SK-N-SH (cell line): ENCODE results near the gene ENTR1. TPM values are rescaled to one million over a fixed set of nuclear protein-coding genes. Genes with fewer than 3 reads are reported as not detected.
A peak's percentile ranks its signal among the peaks of the same experiment; 100 is the strongest.

ENCODE experiments used
- CTCF ChIA-PET: fragments of 300-600, 350-600 bp; formaldehyde crosslinking; extraction: SDS; loops from one replicate; lab custom pipeline; 2021; lab: Yijun Ruan, JAX
- POLR2A ChIA-PET: fragments of 350-600 bp; sonication (Branson Sonifier 250); formaldehyde crosslinking; extraction: SDS; loops from one replicate; lab custom pipeline; 2020; ENCODE audit warnings: antibody characterized with exemption, inconsistent platforms; lab: Yijun Ruan, JAX
- DNase-seq: peaks from one replicate; pipeline ENCODE4 v3.0.0; 2012
- H2AFZ ChIP-seq: fragments of 200-600 bp; sonication (generic); 2 replicates; pipeline ENCODE4 v1.8.1; 2016; ENCODE audit warnings: antibody characterized with exemption, mild to moderate bottlenecking, low read depth
- H3F3A ChIP-seq: fragments of 200-600 bp; sonication (generic); replicated peaks from 2 replicates; pipeline ENCODE3; 2016; ENCODE audit warnings: antibody characterized with exemption, mild to moderate bottlenecking; ENCODE audit not compliant: insufficient read depth
- H3K27ac ChIP-seq, 2 experiments: fragments of 200-500 bp in 1 of 2; fragments of 200-600 bp in 1 of 2; sonication (Bioruptor generic) in 1 of 2; sonication (generic), shearing (Covaris generic) in 1 of 2; 2 replicates each; pipeline versions ENCODE4 v1.5.1 to v1.6.1; 2014 to 2016; ENCODE audit warnings: low read depth in 2 of 2, inconsistent platforms in 1 of 2, low read length in 1 of 2, mild to moderate bottlenecking in 1 of 2, mixed read lengths in 1 of 2
- H3K27me3 ChIP-seq: fragments of 200-600 bp; sonication (generic), shearing (Covaris generic); 2 replicates; pipeline ENCODE4 v1.6.1; 2016; ENCODE audit warnings: mixed run types; ENCODE audit not compliant: insufficient read depth
- H3K36me3 ChIP-seq, 2 experiments: fragments of 200-500 bp in 1 of 2; fragments of 200-600 bp in 1 of 2; sonication (Bioruptor generic) in 1 of 2; sonication (generic) in 1 of 2; replicated peaks in 1 of 2; 2 replicates each; pipeline versions ENCODE3 to v1.5.1; 2014 to 2016; ENCODE audit warnings: low read length in 1 of 2, mild to moderate bottlenecking in 1 of 2; ENCODE audit not compliant: insufficient read depth in 2 of 2, control insufficient read depth in 1 of 2
- H3K4me1 ChIP-seq, 2 experiments: fragments of 200-500 bp in 1 of 2; fragments of 200-600 bp in 1 of 2; sonication (Bioruptor generic) in 1 of 2; sonication (generic), shearing (Covaris generic) in 1 of 2; 2 replicates each; pipeline versions ENCODE4 v1.5.1 to v1.6.1; 2014 to 2016; ENCODE audit warnings: low read depth in 1 of 2, low read length in 1 of 2, mixed run types in 1 of 2; ENCODE audit not compliant: insufficient read depth in 2 of 2, control insufficient read depth in 1 of 2
- H3K4me2 ChIP-seq: fragments of 200-600 bp; sonication (generic), shearing (Covaris generic); 2 replicates; pipeline ENCODE4 v1.6.1; 2017; ENCODE audit warnings: mixed run types
- H3K4me3 ChIP-seq, 2 experiments: fragments of 200-500 bp in 1 of 2; fragments of 200-600 bp in 1 of 2; sonication (Bioruptor generic) in 1 of 2; sonication (generic), shearing (Covaris generic) in 1 of 2; 2 replicates each; pipeline versions ENCODE4 v1.5.1 to v1.8.1; 2014 to 2016; ENCODE audit warnings: low read depth in 2 of 2, inconsistent platforms in 1 of 2, low read length in 1 of 2, mild to moderate bottlenecking in 1 of 2, mixed read lengths in 1 of 2, moderate library complexity in 1 of 2
- H3K79me2 ChIP-seq: fragments of 200-600 bp; sonication (generic); 2 replicates; pipeline ENCODE4 v1.8.1; 2017; ENCODE audit warnings: mild to moderate bottlenecking; ENCODE audit not compliant: insufficient read depth
- H3K9ac ChIP-seq: fragments of 200-600 bp; sonication (generic); 2 replicates; pipeline ENCODE4 v1.6.1; 2017; ENCODE audit warnings: mixed run types
- H3K9me2 ChIP-seq: fragments of 200-600 bp; sonication (generic); 2 replicates; pipeline ENCODE4 v1.6.1; 2017; ENCODE audit warnings: mixed run types
- H3K9me3 ChIP-seq: fragments of 200-600 bp; sonication (generic); 2 replicates; pipeline ENCODE4 v1.6.1; 2017; ENCODE audit warnings: mixed run types, mild to moderate bottlenecking, moderate library complexity
- H4K20me1 ChIP-seq: fragments of 200-600 bp; sonication (generic); 2 replicates; pipeline ENCODE4 v1.6.1; 2017; ENCODE audit warnings: mild to moderate bottlenecking, mixed run types; ENCODE audit not compliant: insufficient read depth
- EP300 ChIP-seq, 2 experiments: IDR thresholded peaks; 2 replicates each; pipeline versions ENCODE4 v1.4.0 to v1.6.1; 2012; ENCODE audit warnings: borderline replicate concordance in 1 of 2, low read depth in 1 of 2, low read length in 1 of 2
- FOSL2 ChIP-seq: IDR thresholded peaks from 2 replicates; pipeline ENCODE4 v1.4.0; 2012; ENCODE audit warnings: low read depth, mild to moderate bottlenecking, moderate library complexity, borderline replicate concordance
- FOXM1 ChIP-seq: IDR thresholded peaks from 2 replicates; pipeline ENCODE4 v1.4.0; 2012; ENCODE audit warnings: low read depth, mild to moderate bottlenecking
- GATA2 ChIP-seq: sonication (generic); formaldehyde crosslinking; IDR thresholded peaks from 2 replicates; pipeline ENCODE4 v1.5.0; 2020; ENCODE audit warnings: mild to moderate bottlenecking, missing genetic modification reagents
- IRF3 ChIP-seq: fragments of 150-350 bp; IDR thresholded peaks from 2 replicates; pipeline ENCODE4 v1.6.1; 2016; ENCODE audit warnings: mild to moderate bottlenecking, low read depth, low read length
- MAX ChIP-seq: IDR thresholded peaks from 2 replicates; pipeline ENCODE4 v1.4.0; 2012; ENCODE audit warnings: low read depth
- MXI1 ChIP-seq: IDR thresholded peaks from 2 replicates; pipeline ENCODE4 v1.6.1; 2012; ENCODE audit warnings: mild to moderate bottlenecking, low read depth, low read length, improper control_type of control experiment
- NFIC ChIP-seq: IDR thresholded peaks from 2 replicates; pipeline ENCODE4 v1.4.0; 2012; ENCODE audit warnings: borderline replicate concordance
- REST ChIP-seq: IDR thresholded peaks from 2 replicates; pipeline ENCODE4 v1.6.1; 2012; ENCODE audit warnings: mild to moderate bottlenecking, low read depth, low read length, moderate library complexity
- RFX5 ChIP-seq: IDR thresholded peaks from 2 replicates; pipeline ENCODE4 v1.6.1; 2012; ENCODE audit warnings: mild to moderate bottlenecking, improper control_type of control experiment, low read length
- RXRA ChIP-seq: IDR thresholded peaks from 2 replicates; pipeline ENCODE4 v1.4.0; 2012; ENCODE audit warnings: low read depth, mild to moderate bottlenecking, borderline replicate concordance
- SIN3A ChIP-seq: IDR thresholded peaks from 2 replicates; pipeline ENCODE4 v1.6.1; 2012; ENCODE audit warnings: low read depth, mild to moderate bottlenecking, low read length, moderate library complexity, borderline replicate concordance
- SMC3 ChIP-seq: IDR thresholded peaks from 2 replicates; pipeline ENCODE4 v1.6.1; 2012; ENCODE audit warnings: low read depth, low read length, improper control_type of control experiment
- TEAD4 ChIP-seq: IDR thresholded peaks from 2 replicates; pipeline ENCODE4 v1.4.0; 2012; ENCODE audit warnings: mild to moderate bottlenecking, borderline replicate concordance; ENCODE audit not compliant: insufficient read depth
- USF2 ChIP-seq: fragments of 150-350 bp; IDR thresholded peaks from 2 replicates; pipeline ENCODE4 v1.6.1; 2017; ENCODE audit warnings: antibody characterized with exemption, low read length, low read depth, borderline replicate concordance
- YY1 ChIP-seq: IDR thresholded peaks from 2 replicates; pipeline ENCODE4 v1.4.0; 2012; ENCODE audit warnings: low read depth, mild to moderate bottlenecking
- ZBTB33 ChIP-seq: IDR thresholded peaks from 2 replicates; pipeline ENCODE4 v1.4.0; 2012; ENCODE audit warnings: low read depth, borderline replicate concordance
- WGBS: methylation state at CpG from one replicate; pipeline ENCODE4 v1.1.6; 2017; ENCODE audit warnings: low lambda C conversion rate; 5-methylcytosine and 5-hydroxymethylcytosine counted together
- polyA plus RNA-seq, 3 experiments: library from polyadenylated mRNA; depleted of rRNA; stranded (reverse); fragments of >200 nt; gene quantifications; 2 replicates each; pipeline ENCODE4 v1.2.3, GENCODE V29; 2012

Gene ENTR1
- polyA plus RNA-seq, 1 of the 3 experiments (the other 2 are of a cell fraction): 71.3 TPM

- Histone ChIP-seq H3F3A (no peaks in the 10 kb centered on the region), H3K79me2 (no peaks in the 10 kb centered on the region), H3K9ac (no peak overlapping the region), H3K4me2 (no peak overlapping the region), H3K4me3 (no peak overlapping the region), H3K9me3 (no peaks in the 10 kb centered on the region), H4K20me1 (no peaks in the 10 kb centered on the region), H3K9me2 (no peaks in the 10 kb centered on the region), H3K36me3 (peaks cover 0 to 30% of the 10 kb centered on the region in 2 experiments), H2AFZ (no peak overlapping the region)
- CTCF ChIA-PET: interaction anchor here (0.6 to 5.5 kb wide), 10 partner anchors 10 to 61 kb away, joined by 3 to 65 read pairs (median 4); partner anchors contain the start of genes DNLZ and SNAPC4
- WGBS: 95% methylated on average over 8 of the region's 14 CpGs
- TF ChIP-seq MXI1 (no peak), FOSL2 (no peak), TEAD4 (no peak), YY1 (no peak), USF2 (no peak), ZBTB33 (no peak), RXRA (no peak), EP300 (IDR thresholded peaks at IDR 0.05; ENCODE audit: borderline replicate concordance in 1 of 2, low read depth in 1 of 2, low read length in 1 of 2) (no peak), FOXM1 (no peak), SIN3A (no peak), REST (no peak), GATA2 (CRISPR knock-in tag) (no peak), NFIC (no peak), RFX5 (no peak), MAX (no peak), SMC3 (no peak), IRF3 (no peak)
- TF ChIP-seq, all 33 proteins: peak for 0
- Histone ChIP-seq H3K27me3 (no peaks in the 10 kb centered on the region), H3K27ac (peak overlapping the region in 1 of 2 experiments; percentile 90; a peak in 2 of 4 replicates), H3K4me1 (peaks cover 0 to 43% of the 10 kb centered on the region in 2 experiments; a peak in 1 of 4 replicates)
- no peak for DNase-seq
- POLR2A ChIA-PET: interaction anchor here (1.0 to 3.7 kb wide), 5 partner anchors 9 to 48 kb away, joined by 3 to 36 read pairs (median 5); partner anchors contain the start of gene DNLZ
Measured at GRCh38 chr9:136374183-136374575, 36.2 kb downstream of the ENTR1 start.
